SK-MEL-5 (cell line): ENCODE results near the gene MILR1. TPM values are rescaled to one million over a fixed set of nuclear protein-coding genes. Genes with fewer than 3 reads are reported as not detected.
"Not testable (repeated sequence)": the region's sequence is repeated elsewhere in the genome, so short reads cannot be mapped to it uniquely, and the experiment has no call there.

ENCODE experiments used
- DNase-seq: peaks from one replicate; pipeline ENCODE4 v3.0.0-alpha.2; 2016; ENCODE audit warnings: low read depth, low spot score
- in situ Hi-C: cut with HindIII; loops from 2 replicates; pipeline ENCODE4 v1.10.0; 2016; ENCODE audit warnings: low sequenced_read_pairs, high pct_unique_total_duplicates, low pct_unique_long_range_greater_than_20kb
- total RNA-seq: library from RNA; depleted of rRNA; stranded (reverse); fragments of >200 nt; shearing (Covaris generic); gene quantifications from 2 replicates; pipeline ENCODE4 v1.2.3, GENCODE V29; 2014

MILR1 gene
- total RNA-seq, 1 experiment from 2014 or later, result not detected

GRCh38 chr17:64459284-64459747 is 10.4 kb downstream of the MILR1 start:
- no peak for DNase-seq
- in situ Hi-C loops, result no loop called here

- in situ Hi-C loops, DNase-seq: not testable (repeated sequence)
Measured at GRCh38 chr17:64459818-64460217, 10.9 kb downstream of the MILR1 start.

GRCh38 chr17:64460955-64461354 is 12.0 kb downstream of the MILR1 start:
- no peak for DNase-seq
- in situ Hi-C loops, result no loop called here

- no peak for DNase-seq
- in situ Hi-C loops, result no loop called here
Measured at GRCh38 chr17:64461788-64462187, 12.9 kb downstream of the MILR1 start.

GRCh38 chr17:64466019-64466735 is 17.3 kb downstream of the MILR1 start:
- no peak for DNase-seq
- in situ Hi-C loops, result no loop called here

- DNase-seq, in situ Hi-C loops: not testable (repeated sequence)
Measured at GRCh38 chr17:64466834-64467233, 17.9 kb downstream of the MILR1 start.

GRCh38 chr17:64470625-64471024 is 21.7 kb downstream of the MILR1 start:
- DNase-seq, result no peak

GRCh38 chr17:64471440-64471839 is 22.5 kb downstream of the MILR1 start:
- in situ Hi-C loops, result no loop called here
- DNase-seq, result no peak

More at GRCh38 chr17:64470625-64471024, 21.7 kb downstream of the MILR1 start:
- in situ Hi-C loops, result no loop called here

GRCh38 chr17:64472564-64472963 is 23.6 kb downstream of the MILR1 start:
- no peak for DNase-seq

GRCh38 chr17:64477849-64478248 is 28.9 kb downstream of the MILR1 start:
- in situ Hi-C loops, result no loop called here
- no peak for DNase-seq

More at GRCh38 chr17:64472564-64472963, 23.6 kb downstream of the MILR1 start:
- in situ Hi-C loops, result no loop called here

- in situ Hi-C loops, result no loop called here
- DNase-seq, result no peak
Measured at GRCh38 chr17:64480951-64481350, 32.0 kb downstream of the MILR1 start.

GRCh38 chr17:64484380-64484779 is 35.5 kb downstream of the MILR1 start:
- in situ Hi-C loops, result no loop called here
- DNase-seq, result no peak

GRCh38 chr17:64488301-64488700 is 39.4 kb downstream of the MILR1 start:
- in situ Hi-C loops, result no loop called here
- DNase-seq, result no peak

- in situ Hi-C loops, result no loop called here
- peak; percentile 85 for DNase-seq
Measured at GRCh38 chr17:64491034-64491860, 42.3 kb downstream of the MILR1 start.

- DNase-seq, result no peak
- in situ Hi-C loops, result no loop called here
Measured at GRCh38 chr17:64491994-64492393, 43.1 kb downstream of the MILR1 start.

GRCh38 chr17:64492481-64493109 is 43.7 kb downstream of the MILR1 start:
- DNase-seq, result peak; percentile 68
- in situ Hi-C loops, result no loop called here

GRCh38 chr17:64494121-64494520 is 45.2 kb downstream of the MILR1 start:
- DNase-seq, result no peak
- in situ Hi-C loops, result no loop called here

- in situ Hi-C loops, DNase-seq: not testable (repeated sequence)
Measured at GRCh38 chr17:64495300-64495699, 46.4 kb downstream of the MILR1 start.
